HepG2 (cell line): ENCODE results near the gene TEDC1. TPM values are rescaled to one million over a fixed set of nuclear protein-coding genes. Genes with fewer than 3 reads are reported as not detected.

Experiments used
- HOXD1 ChIP-seq: sonication (generic); formaldehyde crosslinking; IDR thresholded peaks from 2 replicates; pipeline ENCODE4 v1.5.0; 2020; ENCODE audit warnings: missing genetic modification reagents
- PCBP1 ChIP-seq: fragments of 200-400 bp; formaldehyde crosslinking; IDR thresholded peaks from 2 replicates; pipeline ENCODE4 v1.6.1; 2017; ENCODE audit warnings: mild to moderate bottlenecking, low read depth, low read length, borderline replicate concordance
- REPIN1 ChIP-seq: sonication (generic); formaldehyde crosslinking; IDR thresholded peaks from 2 replicates; pipeline ENCODE4 v1.8.0; 2022; ENCODE audit warnings: missing genetic modification reagents, low read depth, mild to moderate bottlenecking, borderline replicate concordance
- TSC22D2 ChIP-seq: sonication (generic); formaldehyde crosslinking; IDR thresholded peaks from 2 replicates; pipeline ENCODE4 v1.5.1; 2020; ENCODE audit warnings: missing genetic modification reagents, mild to moderate bottlenecking, borderline replicate concordance
- ZBTB20 ChIP-seq: sonication (generic); formaldehyde crosslinking; IDR thresholded peaks from 2 replicates; pipeline ENCODE4 v1.8.1; 2023; ENCODE audit warnings: missing genetic modification reagents, low read depth, mild to moderate bottlenecking, borderline replicate concordance
- ZNF564 ChIP-seq: sonication (generic); formaldehyde crosslinking; IDR thresholded peaks from 2 replicates; pipeline ENCODE4 v1.8.1; 2023; ENCODE audit warnings: mild to moderate bottlenecking, missing genetic modification reagents
- ZNF615 ChIP-seq: sonication (generic); formaldehyde crosslinking; IDR thresholded peaks from 2 replicates; pipeline ENCODE4 v1.5.0; 2020; ENCODE audit warnings: mild to moderate bottlenecking, missing genetic modification reagents, borderline replicate concordance
- ZNF781 ChIP-seq: sonication (generic); formaldehyde crosslinking; IDR thresholded peaks from 2 replicates; pipeline ENCODE4 v1.5.1; 2020; ENCODE audit warnings: borderline replicate concordance, mild to moderate bottlenecking, missing genetic modification reagents; ENCODE audit errors: not compliant biosample characterization
- ZNF790 ChIP-seq: sonication (generic); formaldehyde crosslinking; IDR thresholded peaks from 2 replicates; pipeline ENCODE4 v1.8.0; 2022; ENCODE audit warnings: missing genetic modification reagents, mild to moderate bottlenecking, borderline replicate concordance
- ZNF841 ChIP-seq: sonication (generic); formaldehyde crosslinking; IDR thresholded peaks from 2 replicates; pipeline ENCODE4 v1.8.1; 2023; ENCODE audit warnings: missing genetic modification reagents, borderline replicate concordance
- polyA plus RNA-seq, 8 experiments: library from polyadenylated mRNA; depleted of rRNA in 3 of 8; stranded (reverse) in 7 of 8; unstranded in 1 of 8; fragments of >200 nt; fragmentation: Illumina TruSeq in 4 of 8; extraction: Trizol in 4 of 8; gene quantifications; 2 replicates each; pipeline versions ENCODE4 v1.2.1 to v1.2.3, GENCODE V29; 2011 to 2016; ENCODE audit warnings: low read depth in 4 of 8, missing spikeins in 1 of 8, mixed read lengths in 1 of 8; ENCODE audit not compliant: insufficient read depth in 1 of 8
- total RNA-seq, 5 experiments: library from RNA; depleted of rRNA; stranded (reverse); fragments of >200 nt; fragmentation: Illumina TruSeq; extraction: Trizol; gene quantifications; 2 replicates each; pipeline ENCODE4 v1.2.3, GENCODE V29; 2016; ENCODE audit warnings: low read depth in 1 of 5
- TF ChIP-seq, protein P1 (sequence below): sonication (generic); formaldehyde crosslinking; IDR thresholded peaks from 2 replicates; pipeline ENCODE4 v1.4.0; 2020; ENCODE audit warnings: missing genetic modification reagents, borderline replicate concordance
- TF ChIP-seq, protein P2 (sequence below): sonication (generic); formaldehyde crosslinking; IDR thresholded peaks from 2 replicates; pipeline ENCODE4 v1.4.0; 2020; ENCODE audit warnings: mild to moderate bottlenecking, missing genetic modification reagents
- TF ChIP-seq, protein P3 (sequence below), 2 experiments: sonication (generic) in 1 of 2; formaldehyde crosslinking in 1 of 2; IDR thresholded peaks; 2 replicates each; pipeline versions ENCODE4 v1.4.0 to v1.6.1; 2018 to 2020; ENCODE audit warnings: missing genetic modification reagents in 2 of 2, borderline replicate concordance in 1 of 2, low read depth in 1 of 2, mild to moderate bottlenecking in 1 of 2, missing biosample characterization in 1 of 2
- TF ChIP-seq, protein P4 (sequence below): sonication (generic); formaldehyde crosslinking; IDR thresholded peaks from 2 replicates; pipeline ENCODE4 v1.5.1; 2020; ENCODE audit warnings: missing genetic modification reagents, mild to moderate bottlenecking, borderline replicate concordance
- TF ChIP-seq, protein P5 (sequence below): sonication (generic); formaldehyde crosslinking; IDR thresholded peaks from 2 replicates; pipeline ENCODE4 v1.5.0; 2020; ENCODE audit warnings: missing genetic modification reagents

Gene TEDC1
- total and polyA plus RNA-seq, 2 of the 13 experiments (the other 11 are each of a cell fraction or from before 2014, with no cell fraction given), result 5.7 to 27.4 TPM

DNA sequence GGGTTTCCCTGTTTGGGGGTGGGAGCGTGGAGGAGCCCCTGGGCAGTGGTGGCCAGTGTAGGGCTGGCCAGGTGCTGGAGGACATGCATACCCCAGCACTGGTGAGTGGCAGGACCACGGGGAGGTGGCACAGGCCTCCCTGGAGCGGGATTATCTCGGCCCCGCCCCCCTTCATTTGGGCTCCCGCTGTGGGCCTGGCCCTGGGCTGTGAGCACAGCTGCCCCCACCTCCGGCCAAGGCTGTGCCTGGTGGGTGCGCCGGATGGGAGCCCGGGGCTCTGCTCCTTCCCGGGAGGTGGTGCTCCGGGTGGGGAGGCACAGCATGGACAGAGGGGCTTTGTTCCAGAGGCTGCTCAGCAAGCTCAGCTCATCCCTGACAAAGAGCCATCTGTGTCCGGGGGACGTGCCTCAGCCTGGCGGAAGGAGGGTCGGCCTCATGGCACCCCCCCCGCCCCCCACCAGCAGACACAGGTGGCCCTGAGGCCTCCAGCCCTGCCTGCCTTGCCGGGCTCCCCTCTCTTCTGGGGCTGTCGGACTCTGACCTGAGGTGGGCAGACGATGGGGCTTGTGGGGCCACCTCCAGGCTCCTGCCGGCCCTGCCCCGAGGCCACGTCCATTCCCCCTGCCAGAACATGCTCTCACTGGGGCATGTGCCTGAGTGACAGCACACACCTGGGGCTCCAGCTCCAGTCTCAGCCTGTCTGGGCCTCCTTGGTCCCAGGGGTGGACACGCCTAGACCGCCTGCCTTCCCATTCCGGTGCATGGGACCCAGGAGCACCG lies 8.4 kb downstream of the TEDC1 start (continued):
- TF ChIP-seq ZBTB20 (CRISPR knock-in tag) (no peak), REPIN1 (CRISPR knock-in tag) (peak; percentile 1), HOXD1 (CRISPR knock-in tag) (peak; percentile 77; the same call in 1 of the 2 replicates), TSC22D2 (no peak), ZNF790 (peak; percentile 42; the same call in 1 of the 2 replicates), ZNF781 (CRISPR knock-in tag) (no peak), ZNF564 (CRISPR knock-in tag) (peak; percentile 43; the same call in 1 of the 2 replicates), ZNF615 (CRISPR knock-in tag) (no peak; the same call in 1 of the 2 replicates), PCBP1 (no peak), ZNF841 (CRISPR knock-in tag) (no peak)
- TF ChIP-seq, protein P1, sequence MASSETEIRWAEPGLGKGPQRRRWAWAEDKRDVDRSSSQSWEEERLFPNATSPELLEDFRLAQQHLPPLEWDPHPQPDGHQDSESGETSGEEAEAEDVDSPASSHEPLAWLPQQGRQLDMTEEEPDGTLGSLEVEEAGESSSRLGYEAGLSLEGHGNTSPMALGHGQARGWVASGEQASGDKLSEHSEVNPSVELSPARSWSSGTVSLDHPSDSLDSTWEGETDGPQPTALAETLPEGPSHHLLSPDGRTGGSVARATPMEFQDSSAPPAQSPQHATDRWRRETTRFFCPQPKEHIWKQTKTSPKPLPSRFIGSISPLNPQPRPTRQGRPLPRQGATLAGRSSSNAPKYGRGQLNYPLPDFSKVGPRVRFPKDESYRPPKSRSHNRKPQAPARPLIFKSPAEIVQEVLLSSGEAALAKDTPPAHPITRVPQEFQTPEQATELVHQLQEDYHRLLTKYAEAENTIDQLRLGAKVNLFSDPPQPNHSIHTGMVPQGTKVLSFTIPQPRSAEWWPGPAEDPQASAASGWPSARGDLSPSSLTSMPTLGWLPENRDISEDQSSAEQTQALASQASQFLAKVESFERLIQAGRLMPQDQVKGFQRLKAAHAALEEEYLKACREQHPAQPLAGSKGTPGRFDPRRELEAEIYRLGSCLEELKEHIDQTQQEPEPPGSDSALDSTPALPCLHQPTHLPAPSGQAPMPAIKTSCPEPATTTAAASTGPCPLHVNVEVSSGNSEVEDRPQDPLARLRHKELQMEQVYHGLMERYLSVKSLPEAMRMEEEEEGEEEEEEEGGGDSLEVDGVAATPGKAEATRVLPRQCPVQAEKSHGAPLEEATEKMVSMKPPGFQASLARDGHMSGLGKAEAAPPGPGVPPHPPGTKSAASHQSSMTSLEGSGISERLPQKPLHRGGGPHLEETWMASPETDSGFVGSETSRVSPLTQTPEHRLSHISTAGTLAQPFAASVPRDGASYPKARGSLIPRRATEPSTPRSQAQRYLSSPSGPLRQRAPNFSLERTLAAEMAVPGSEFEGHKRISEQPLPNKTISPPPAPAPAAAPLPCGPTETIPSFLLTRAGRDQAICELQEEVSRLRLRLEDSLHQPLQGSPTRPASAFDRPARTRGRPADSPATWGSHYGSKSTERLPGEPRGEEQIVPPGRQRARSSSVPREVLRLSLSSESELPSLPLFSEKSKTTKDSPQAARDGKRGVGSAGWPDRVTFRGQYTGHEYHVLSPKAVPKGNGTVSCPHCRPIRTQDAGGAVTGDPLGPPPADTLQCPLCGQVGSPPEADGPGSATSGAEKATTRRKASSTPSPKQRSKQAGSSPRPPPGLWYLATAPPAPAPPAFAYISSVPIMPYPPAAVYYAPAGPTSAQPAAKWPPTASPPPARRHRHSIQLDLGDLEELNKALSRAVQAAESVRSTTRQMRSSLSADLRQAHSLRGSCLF (CRISPR knock-in tag), result no peak
- TF ChIP-seq, protein P2, sequence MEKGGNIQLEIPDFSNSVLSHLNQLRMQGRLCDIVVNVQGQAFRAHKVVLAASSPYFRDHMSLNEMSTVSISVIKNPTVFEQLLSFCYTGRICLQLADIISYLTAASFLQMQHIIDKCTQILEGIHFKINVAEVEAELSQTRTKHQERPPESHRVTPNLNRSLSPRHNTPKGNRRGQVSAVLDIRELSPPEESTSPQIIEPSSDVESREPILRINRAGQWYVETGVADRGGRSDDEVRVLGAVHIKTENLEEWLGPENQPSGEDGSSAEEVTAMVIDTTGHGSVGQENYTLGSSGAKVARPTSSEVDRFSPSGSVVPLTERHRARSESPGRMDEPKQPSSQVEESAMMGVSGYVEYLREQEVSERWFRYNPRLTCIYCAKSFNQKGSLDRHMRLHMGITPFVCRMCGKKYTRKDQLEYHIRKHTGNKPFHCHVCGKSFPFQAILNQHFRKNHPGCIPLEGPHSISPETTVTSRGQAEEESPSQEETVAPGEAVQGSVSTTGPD (CRISPR knock-in tag), result peak; percentile 81; the same call in 1 of the 2 replicates
- TF ChIP-seq, protein P3, sequence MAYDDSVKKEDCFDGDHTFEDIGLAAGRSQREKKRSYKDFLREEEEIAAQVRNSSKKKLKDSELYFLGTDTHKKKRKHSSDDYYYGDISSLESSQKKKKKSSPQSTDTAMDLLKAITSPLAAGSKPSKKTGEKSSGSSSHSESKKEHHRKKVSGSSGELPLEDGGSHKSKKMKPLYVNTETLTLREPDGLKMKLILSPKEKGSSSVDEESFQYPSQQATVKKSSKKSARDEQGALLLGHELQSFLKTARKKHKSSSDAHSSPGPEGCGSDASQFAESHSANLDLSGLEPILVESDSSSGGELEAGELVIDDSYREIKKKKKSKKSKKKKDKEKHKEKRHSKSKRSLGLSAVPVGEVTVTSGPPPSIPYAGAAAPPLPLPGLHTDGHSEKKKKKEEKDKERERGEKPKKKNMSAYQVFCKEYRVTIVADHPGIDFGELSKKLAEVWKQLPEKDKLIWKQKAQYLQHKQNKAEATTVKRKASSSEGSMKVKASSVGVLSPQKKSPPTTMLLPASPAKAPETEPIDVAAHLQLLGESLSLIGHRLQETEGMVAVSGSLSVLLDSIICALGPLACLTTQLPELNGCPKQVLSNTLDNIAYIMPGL (CRISPR knock-in tag; IDR thresholded peaks at IDR 0.05; ENCODE audit: borderline replicate concordance in 1 of 2, low read depth in 1 of 2), result peak; percentile 49 to 62; a peak in 1 of 4 replicates
- TF ChIP-seq, protein P4, sequence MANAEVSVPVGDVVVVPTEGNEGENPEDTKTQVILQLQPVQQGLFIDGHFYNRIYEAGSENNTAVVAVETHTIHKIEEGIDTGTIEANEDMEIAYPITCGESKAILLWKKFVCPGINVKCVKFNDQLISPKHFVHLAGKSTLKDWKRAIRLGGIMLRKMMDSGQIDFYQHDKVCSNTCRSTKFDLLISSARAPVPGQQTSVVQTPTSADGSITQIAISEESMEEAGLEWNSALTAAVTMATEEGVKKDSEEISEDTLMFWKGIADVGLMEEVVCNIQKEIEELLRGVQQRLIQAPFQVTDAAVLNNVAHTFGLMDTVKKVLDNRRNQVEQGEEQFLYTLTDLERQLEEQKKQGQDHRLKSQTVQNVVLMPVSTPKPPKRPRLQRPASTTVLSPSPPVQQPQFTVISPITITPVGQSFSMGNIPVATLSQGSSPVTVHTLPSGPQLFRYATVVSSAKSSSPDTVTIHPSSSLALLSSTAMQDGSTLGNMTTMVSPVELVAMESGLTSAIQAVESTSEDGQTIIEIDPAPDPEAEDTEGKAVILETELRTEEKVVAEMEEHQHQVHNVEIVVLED, result no peak; the same call in 1 of the 2 replicates
- TF ChIP-seq, protein P5, sequence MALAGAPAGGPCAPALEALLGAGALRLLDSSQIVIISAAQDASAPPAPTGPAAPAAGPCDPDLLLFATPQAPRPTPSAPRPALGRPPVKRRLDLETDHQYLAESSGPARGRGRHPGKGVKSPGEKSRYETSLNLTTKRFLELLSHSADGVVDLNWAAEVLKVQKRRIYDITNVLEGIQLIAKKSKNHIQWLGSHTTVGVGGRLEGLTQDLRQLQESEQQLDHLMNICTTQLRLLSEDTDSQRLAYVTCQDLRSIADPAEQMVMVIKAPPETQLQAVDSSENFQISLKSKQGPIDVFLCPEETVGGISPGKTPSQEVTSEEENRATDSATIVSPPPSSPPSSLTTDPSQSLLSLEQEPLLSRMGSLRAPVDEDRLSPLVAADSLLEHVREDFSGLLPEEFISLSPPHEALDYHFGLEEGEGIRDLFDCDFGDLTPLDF (CRISPR knock-in tag), result no peak
